GM21360 (cell line): Measurements from ENCODE around the gene ST6GALNAC1.
"Not testable (repeated sequence)": the region's sequence is repeated elsewhere in the genome, so short reads cannot be mapped to it uniquely, and the experiment has no call there.

Experiments
- ATAC-seq: cut with Tn5 transposase; IDR thresholded peaks from one replicate; pipeline ENCODE4 v1.9.1; 2021; ENCODE audit warnings: mild to moderate bottlenecking, moderate library complexity; ENCODE audit not compliant: unreplicated experiment

ST6GALNAC1 gene

DNA sequence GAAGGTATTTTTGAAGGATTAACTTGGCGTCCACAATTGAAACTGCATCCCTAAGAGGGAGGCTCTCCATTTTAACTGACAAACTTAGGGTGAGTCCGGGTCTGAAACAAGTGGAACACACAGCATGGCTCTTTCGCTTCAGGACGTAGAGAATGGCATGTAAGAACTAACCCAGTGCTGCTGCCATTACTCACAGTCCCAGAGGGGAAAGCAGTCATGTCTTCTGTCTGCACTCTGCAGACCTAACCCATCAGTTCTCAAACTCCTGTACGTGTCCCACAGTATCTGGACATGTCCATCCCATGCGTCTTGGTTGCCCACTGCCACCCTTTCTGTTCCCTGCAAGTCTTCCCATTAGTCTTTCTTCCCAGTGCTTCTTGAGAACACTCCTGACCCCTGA, 563 bp downstream of the ST6GALNAC1 start:
- no peak for ATAC-seq

- no peak for ATAC-seq
Observed at GRCh38 chr17:76642032-76642561, 1.5 kb downstream of the ST6GALNAC1 start.

DNA sequence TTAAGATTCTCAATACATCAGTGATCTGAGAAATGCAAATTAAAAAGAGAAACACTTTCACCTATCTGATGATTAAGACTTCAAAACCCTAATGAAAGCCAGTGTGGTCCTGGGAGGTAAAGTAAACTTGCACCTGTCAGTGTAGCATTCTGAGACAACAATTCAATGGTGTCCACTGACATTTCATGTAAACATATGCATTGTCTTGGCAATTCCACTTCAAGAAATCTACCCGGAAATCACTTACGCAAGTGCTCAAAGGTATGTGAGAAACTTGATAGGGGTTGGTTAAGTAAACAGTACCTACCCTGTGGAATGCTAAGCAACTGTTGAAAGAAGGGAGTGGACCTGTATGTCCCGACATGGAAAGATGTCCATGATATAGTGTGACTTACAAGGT, 2.1 kb downstream of the ST6GALNAC1 start:
- ATAC-seq, result no peak

- no peak for ATAC-seq
Observed at GRCh38 chr17:76640550-76641380, 2.8 kb downstream of the ST6GALNAC1 start.

GRCh38 chr17:76638263-76638662, 5.3 kb downstream of the ST6GALNAC1 start:
- no peak for ATAC-seq

DNA sequence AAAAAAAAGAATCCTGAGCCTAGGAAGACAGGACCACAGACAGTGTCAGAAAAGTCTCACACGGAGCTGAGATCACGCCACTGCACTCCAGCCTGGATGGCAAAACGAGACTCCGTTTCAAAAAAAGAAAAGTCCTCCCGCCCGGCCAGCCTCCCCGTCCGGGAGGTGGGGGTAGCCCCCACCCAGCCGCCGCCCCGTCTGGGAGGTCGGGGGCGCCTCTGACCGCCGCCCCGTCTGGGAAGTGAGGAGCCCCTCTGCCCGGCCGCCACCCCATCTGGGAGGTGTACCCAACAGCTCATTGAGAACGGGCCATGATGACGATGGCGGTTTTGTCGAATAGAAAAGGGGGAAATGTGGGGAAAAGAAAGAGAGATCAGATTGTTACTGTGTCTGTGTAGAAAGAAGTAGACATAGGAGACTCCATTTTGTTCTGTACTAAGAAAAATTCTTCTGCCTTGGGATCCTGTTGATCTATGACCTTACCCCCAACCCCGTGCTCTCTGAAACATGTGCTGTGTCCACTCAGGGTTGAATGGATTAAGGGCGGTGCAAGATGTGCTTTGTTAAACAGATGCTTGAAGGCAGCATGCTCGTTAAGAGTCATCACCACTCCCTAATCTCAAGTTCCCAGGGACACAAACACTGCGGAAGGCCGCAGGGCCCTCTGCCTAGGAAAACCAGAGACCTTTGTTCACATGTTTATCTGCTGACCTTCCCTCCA, 6.9 kb downstream of the ST6GALNAC1 start:
- not testable (repeated sequence) for ATAC-seq

DNA sequence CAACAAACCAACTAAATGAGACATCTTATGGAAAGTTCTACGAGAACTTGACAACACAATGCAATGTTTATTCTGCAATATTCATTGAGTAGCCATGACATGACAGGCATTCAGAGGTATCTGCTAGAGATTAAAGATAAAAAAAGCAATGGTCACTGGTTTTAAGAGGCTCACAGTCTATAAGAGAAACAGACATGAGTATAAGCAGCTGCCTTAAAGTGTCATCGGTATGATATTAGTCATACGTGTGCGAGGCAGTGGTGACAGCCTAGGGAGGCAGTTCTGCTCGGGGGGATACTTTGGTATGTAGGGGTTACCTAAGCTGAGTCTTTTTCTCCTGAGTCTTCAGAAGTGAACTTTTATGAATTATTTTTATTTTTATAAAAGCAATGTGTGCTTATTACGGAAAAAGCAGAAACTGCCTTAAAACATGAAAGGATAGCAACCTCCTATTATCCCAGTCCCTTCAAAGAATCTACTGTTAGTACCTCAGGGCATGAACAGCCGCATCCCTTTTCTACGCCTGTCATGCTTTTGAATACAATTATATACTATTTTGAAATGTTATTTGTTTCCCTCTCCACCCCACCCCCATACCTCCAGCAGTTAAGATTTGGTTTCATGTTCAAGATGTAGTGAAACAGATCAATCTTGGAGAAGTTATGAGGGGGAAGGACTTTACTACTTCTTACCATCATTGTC, 7.7 kb downstream of the ST6GALNAC1 start:
- ATAC-seq, result no peak

DNA sequence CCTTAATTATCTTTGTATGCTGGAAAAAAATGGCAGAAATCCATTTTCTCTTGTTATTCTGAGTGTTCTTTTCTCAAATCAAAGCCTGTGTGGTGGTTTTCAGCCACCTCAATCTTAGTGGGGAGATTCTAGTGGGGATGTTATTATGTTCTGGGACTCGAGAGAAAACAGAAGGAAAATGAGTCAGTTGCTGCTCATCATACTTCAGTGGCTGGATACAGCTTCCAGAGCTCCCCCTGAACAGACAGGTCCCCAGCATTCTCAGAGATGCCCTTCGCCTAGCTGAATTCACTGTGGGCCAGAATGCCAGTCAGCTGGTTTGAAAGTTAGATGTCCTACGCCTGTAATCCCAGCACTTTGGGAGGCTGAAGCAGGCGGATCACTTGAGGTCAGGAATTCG, 8.5 kb downstream of the ST6GALNAC1 start:
- no peak for ATAC-seq

DNA sequence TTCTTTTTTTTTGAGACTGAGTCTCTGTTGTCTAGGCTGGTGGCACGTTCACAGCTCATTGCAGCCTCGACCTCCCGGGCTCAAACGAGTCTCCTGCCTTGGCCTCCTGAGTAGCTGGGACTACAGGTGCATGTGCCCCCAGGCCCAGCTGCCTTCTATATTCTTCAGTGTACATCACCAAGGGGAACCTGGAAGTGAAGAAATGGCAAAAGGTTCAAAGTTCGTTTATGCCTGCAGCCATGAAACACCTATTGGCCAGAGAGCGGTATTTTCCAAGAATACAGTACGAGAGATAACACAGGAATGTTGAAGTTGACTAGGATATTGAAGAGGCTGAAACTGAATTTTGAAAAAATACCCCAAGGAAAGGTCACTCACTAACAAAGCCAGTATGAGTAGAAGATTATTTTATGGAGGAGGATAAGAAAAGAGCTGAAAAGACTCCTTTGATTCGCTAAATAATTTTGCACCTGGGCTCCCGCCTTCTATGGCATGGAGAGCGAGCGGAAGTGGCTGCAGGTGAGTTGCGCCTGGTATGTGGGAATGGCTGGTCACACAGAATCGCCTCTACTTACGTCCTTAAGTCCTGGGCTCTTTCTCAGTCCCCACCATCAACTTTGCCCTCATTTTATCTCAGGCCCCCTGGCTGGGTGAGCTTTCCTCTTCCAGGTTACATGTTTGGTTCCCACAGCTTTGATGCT, 9.8 kb downstream of the ST6GALNAC1 start:
- ATAC-seq, result no peak

- ATAC-seq, result no peak
Observed at GRCh38 chr17:76631821-76632565, 11.6 kb downstream of the ST6GALNAC1 start.

DNA sequence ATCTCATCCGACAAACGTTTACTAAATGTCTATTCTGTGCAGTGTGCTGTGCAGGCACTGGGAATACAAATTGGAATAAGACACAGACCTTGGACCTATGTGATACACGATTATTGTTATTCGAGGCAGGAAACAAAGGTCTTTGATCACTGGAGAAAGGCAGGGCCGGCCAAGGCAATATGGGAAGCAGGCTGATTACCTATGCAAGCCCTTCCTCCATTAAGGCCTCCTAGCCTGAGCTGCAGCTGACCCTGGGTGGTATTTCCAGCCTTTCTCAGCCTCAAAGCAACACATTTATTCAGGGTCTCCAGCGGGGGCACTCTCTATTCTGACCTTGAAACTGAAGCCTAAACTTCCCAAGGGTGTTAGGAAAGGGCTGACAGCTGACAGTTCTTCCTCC, 13.4 kb downstream of the ST6GALNAC1 start:
- ATAC-seq, result no peak

DNA sequence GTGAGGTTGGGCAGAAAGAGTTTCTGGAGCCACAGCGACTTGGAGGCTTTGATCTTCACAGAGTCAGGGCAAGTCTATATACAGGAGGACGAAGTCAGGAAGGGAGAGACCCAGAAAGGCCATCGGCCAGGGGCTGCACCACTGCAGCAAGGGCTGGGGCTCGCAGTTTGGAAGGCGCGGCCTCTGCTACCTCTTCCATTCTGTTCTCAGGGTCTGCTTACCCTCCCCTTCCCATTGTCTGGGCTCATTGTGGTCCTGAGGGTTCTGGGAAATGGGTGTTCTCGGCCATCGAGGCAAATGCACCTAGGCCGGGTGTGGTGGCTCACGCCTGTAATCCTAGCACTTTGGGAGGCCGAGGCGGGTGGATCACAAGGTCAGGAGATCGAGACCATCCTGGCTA, 16.0 kb downstream of the ST6GALNAC1 start:
- no peak for ATAC-seq

DNA sequence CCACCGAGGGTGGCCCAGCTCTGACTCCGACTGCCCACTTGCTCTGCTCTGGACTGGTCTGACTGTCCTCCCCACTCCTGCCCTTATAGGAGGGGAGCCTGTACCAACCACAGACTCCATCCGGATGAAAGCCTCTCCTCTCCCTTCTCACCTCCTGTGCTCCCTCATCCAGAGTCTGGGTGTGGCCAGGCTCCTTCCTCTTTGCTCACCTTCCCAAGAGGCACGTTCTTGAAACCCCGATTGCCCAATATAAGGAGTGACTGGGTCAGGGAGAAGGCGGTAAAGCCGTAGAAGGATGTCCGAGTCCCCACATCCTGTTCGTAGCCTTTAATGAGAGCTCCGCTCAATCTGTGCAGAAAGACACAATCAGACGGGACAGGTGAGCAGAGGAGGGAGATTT, 17.1 kb downstream of the ST6GALNAC1 start:
- ATAC-seq, result no peak

DNA sequence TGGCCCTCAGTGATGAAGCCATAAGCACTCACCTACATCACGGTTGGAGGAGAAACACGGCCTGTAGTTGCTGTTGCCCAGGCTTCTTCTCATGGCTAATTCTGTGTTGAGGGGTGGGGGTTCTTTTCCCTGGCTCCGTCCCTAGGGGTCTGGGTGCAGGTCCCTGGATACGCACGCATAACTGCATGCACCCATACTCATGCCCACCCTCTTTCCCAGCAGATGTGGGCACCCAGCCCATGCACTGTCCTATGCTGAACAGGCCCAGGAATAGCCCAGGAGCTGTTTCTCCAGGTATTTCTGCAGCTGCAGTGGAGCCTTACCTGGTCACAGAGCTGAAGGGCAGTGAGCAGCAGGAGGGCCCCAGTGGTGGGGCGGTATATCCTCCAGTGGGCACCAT, 18.1 kb downstream of the ST6GALNAC1 start:
- ATAC-seq, result no peak

DNA sequence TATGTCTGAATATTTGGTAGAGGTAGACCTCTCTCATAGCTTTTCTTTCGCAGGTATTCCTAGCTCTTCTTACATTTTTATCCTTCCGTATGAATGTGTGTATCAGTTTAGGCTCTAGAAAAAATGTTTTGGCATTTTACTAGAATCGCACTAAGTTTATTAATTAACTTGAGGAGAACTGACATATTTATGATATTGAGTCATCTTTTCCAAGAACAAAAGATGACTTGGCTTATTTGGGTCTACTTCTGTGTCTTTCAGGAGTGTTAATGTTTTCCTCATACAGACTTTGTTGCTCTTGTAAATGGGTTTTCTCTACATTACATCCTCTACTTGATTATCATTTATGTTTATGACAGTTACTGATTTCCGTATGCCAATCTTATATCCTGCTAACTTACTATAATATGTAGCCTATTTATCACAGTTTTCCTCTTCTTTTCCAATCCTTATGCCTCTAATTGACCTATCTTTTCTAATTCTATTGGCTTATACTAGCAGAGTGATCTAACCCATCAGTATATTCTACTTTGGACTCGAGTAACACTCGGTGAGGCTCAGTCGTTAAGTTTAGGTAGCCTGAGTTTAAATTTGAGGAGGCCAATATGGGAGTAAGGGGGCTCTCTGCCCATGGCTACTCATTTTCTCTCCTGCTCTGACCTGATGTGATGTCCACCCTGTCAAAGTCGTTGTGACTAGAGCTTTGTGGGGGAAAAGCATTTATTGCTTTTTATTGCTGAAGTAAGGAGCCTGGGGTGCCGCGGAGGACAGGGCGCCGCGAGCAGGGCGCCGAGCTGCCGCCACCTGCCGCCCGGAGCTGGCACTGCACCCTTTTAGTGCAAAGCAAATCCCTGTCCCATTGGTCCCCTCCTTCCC, 20.0 kb downstream of the ST6GALNAC1 start:
- no peak for ATAC-seq

DNA sequence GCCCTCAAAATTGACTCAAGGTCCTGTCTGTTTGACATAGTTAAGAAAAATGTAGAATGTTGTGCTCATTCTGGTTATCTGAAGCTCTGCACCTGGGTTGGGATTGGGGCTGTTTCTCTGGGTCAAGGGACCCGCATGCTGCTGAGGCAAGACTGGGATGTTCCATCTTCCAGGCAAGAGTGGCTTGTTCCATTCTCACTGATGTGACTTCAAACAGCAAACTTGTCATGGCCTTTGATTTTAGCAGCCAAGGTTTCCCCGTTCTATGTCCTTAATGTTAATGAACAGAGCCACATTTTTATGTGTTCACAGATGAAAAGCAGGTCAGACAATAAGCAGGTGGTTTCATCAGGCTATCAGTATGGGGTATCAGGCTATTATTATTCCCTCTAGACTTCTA, 25.7 kb downstream of the ST6GALNAC1 start:
- ATAC-seq, result no peak

- no peak for ATAC-seq
Observed at GRCh38 chr17:76614912-76615617, 28.5 kb downstream of the ST6GALNAC1 start.

DNA sequence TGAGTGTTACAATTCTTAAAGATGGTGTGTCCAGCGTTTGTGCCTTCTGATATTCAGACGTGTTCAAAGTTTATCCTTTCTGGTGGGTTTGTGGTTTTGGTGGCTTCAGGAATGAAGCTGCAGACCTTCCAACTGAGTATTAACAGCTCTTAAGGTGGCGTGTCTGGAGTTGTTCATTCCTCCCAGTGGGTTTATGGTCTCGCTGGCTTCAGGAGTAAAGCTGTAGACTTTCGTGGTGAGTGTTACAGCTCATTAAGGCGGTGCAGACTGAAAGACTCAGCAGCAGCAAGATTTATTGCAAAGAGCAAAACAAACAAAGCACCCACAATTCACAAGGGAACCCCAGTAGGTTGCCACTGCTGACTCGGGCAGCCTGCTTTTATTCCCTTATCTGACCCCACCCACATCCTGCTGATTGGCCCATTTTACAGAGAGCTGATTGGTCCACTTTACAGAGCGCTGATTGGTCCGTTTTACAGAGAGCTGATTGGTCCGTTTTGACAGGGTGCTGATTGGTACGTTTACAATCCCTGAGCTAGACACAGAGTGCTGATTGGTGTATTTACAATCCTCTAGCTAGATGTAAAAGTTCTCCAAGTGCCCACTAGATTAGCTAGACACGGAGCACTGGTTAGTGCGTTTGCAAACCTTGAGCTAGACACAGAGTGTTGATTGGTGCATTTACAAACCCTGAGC, 29.3 kb downstream of the ST6GALNAC1 start:
- not testable (repeated sequence) for ATAC-seq
